ENCODE data around the gene BAG3. TPM values are rescaled to one million over a fixed set of nuclear protein-coding genes. Genes with fewer than 3 reads are reported as not detected.
A peak's percentile ranks its signal among the peaks of the same experiment; 100 is the strongest.

Gene BAG3
- total RNA-seq, 1 experiment from 2014 or later: 131 TPM

- ChIA-PET POLR2A (no interaction called here), CTCF (no interaction called here)
- Histone ChIP-seq H3K4me1 (ENCODE audit: control insufficient read depth, insufficient read depth, low read length) (peaks cover 93% of the 10 kb centered on the region), H3K36me3 (ENCODE audit: control insufficient read depth, insufficient read depth, low read length) (peaks cover 4% of the 10 kb centered on the region; the same call in 1 of the 2 replicates), H3K9me3 (ENCODE audit: control insufficient read depth, insufficient read depth, low read depth, low read length) (no peaks in the 10 kb centered on the region), H3K27ac (ENCODE audit: low read length) (peak overlapping the region; percentile 99), H3K27me3 (ENCODE audit: control insufficient read depth, insufficient read depth, low read length) (no peaks in the 10 kb centered on the region), H3K4me3 (ENCODE audit: low read depth in 2 of 2, low read length in 2 of 2) (no peak overlapping the region)
- intact Hi-C loops (cut with micrococcal nuclease; ENCODE audit: unreplicated experiment): no loop called here
- no peak for ATAC-seq
- in situ Hi-C loops (cut with HindIII; ENCODE audit: low pct_unique_long_range_greater_than_20kb, low sequenced_read_pairs): no loop called here
- BruUV-seq (replicated peaks): no TSS peak
- TF ChIP-seq POLR2AphosphoS5 (IDR thresholded peaks at IDR 0.05; ENCODE audit: low read depth, low read length) (no peak), TCF7L2 (IDR thresholded peaks at IDR 0.05; ENCODE audit: low read depth, low read length) (no peak), CTCF (IDR thresholded peaks at IDR 0.05) (no peak), REST (IDR thresholded peaks at IDR 0.05; ENCODE audit: insufficient read depth in 1 of 2, low read depth in 2 of 2, low read length in 1 of 2) (no peak)
- DNase-seq (ENCODE audit: low read depth, low spot score): no peak
Observed at GRCh38 chr10:119665901-119666708, 14.9 kb downstream of the BAG3 start.

GRCh38 chr10:119666709-119667004 is 15.5 kb downstream of the BAG3 start:
- peaks cover 4% of the 10 kb centered on the region; the same call in 1 of the 2 replicates for H3K36me3 ChIP-seq (ENCODE audit: control insufficient read depth, insufficient read depth, low read length)

More at GRCh38 chr10:119666709-119667004, 15.5 kb downstream of the BAG3 start:
- Histone ChIP-seq H3K27me3 (ENCODE audit: control insufficient read depth, insufficient read depth, low read length) (no peaks in the 10 kb centered on the region), H3K4me1 (ENCODE audit: control insufficient read depth, insufficient read depth, low read length) (peaks cover 92% of the 10 kb centered on the region), H3K9me3 (ENCODE audit: control insufficient read depth, insufficient read depth, low read depth, low read length) (no peaks in the 10 kb centered on the region), H3K4me3 (ENCODE audit: low read depth in 2 of 2, low read length in 2 of 2) (no peak overlapping the region), H3K27ac (ENCODE audit: low read length) (peak overlapping the region; percentile 99)
- ChIA-PET CTCF (no interaction called here), POLR2A (no interaction called here)
- ATAC-seq: no peak
- intact Hi-C loops (cut with micrococcal nuclease; ENCODE audit: unreplicated experiment) (no loop called here), in situ Hi-C loops (cut with HindIII; ENCODE audit: low pct_unique_long_range_greater_than_20kb, low sequenced_read_pairs) (no loop called here)
- BruUV-seq (replicated peaks): no TSS peak
- no peak for TF ChIP-seq SIN3A (IDR thresholded peaks at IDR 0.05; ENCODE audit: borderline replicate concordance, insufficient read depth, low read depth, low read length)
- TF ChIP-seq REST (IDR thresholded peaks at IDR 0.05; ENCODE audit: insufficient read depth in 1 of 2, low read depth in 2 of 2, low read length in 1 of 2): no peak
- TF ChIP-seq TCF7L2 (IDR thresholded peaks at IDR 0.05; ENCODE audit: low read depth, low read length): no peak
- TF ChIP-seq POLR2AphosphoS5 (IDR thresholded peaks at IDR 0.05; ENCODE audit: low read depth, low read length): no peak
- TF ChIP-seq CTCF (IDR thresholded peaks at IDR 0.05): no peak
- no peak for DNase-seq (ENCODE audit: low read depth, low spot score)

Measured in Panc1 (cell line).